ENCODE measurements around the gene FYB1.

DNA sequence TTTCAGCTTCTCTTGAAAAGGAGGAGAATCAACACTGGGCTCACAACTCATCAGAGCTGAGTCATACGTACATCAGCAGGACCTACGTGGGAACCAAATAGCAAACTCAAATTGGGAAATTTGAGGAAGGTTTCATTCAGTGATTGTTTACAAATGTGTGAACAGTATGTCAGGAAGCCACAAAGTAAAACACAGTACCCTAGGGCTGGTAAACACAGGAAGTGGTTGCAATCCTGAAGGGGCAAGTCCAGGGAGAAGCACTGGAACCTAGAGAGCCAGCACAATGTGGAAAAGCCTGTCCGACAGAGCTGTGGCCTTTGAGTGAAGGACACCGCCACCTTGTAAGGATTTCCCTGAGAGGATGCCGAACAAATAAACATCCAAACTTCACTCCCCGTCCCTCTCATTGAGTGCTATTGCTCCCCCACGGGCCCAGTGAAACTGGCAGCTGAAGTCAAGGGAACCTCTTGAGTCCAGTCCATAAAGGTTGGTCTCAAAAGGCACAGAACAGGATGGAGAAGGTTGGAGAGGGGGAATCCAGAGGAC lies 118.4 kb downstream of the FYB1 start:
- no peak for TF ChIP-seq TCF7 (CRISPR knock-in tag; IDR thresholded peaks at IDR 0.05; ENCODE audit: low read depth)
- TF ChIP-seq RELA (CRISPR knock-in tag; IDR thresholded peaks at IDR 0.05; ENCODE audit: borderline replicate concordance), result no peak

Measured in WTC11 (cell line).